ENCODE results near the gene THEMIS.
A peak's percentile ranks its signal among the peaks of the same experiment; 100 is the strongest.

THEMIS gene

DNA sequence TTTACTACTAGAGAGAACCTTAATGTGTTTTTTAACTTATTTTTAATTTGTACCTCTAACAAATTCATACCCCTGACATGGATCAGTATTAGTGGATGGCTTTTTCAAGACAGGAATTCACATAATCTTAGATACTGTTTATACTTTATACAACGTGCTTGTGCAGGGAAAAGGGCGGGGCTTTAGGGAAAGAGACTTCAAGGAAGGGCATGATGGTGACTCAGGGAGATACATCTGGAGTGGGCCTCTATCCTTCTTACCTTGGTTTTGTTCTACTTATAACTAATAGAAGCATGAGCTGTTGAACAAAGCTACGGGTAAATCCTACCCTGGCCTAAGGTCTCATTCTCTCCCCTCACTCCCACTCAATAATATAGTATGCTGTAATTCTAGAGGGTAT is 163.1 kb downstream of the THEMIS start:
- no peak for DNase-seq
- no peaks in the 10 kb centered on the region for H3K36me3 ChIP-seq
- no peak overlapping the region for H3K4me3 ChIP-seq (ENCODE audit: low read depth, low read length)
- no peaks in the 10 kb centered on the region for H3K9me3 ChIP-seq (ENCODE audit: severe bottlenecking)
- H3K27me3 ChIP-seq (ENCODE audit: insufficient read depth, low read depth, severe bottlenecking): no peaks in the 10 kb centered on the region
- no peak for TF ChIP-seq CTCF (IDR thresholded peaks at IDR 0.05; ENCODE audit: low read depth, low read length)
- H3K27ac ChIP-seq: no peak overlapping the region

GRCh38 chr6:127737009-127737486 is 163.8 kb downstream of the THEMIS start:
- H3K9me3 ChIP-seq (ENCODE audit: severe bottlenecking): no peaks in the 10 kb centered on the region
- no peaks in the 10 kb centered on the region for H3K36me3 ChIP-seq
- peak; percentile 29 for DNase-seq
- no peak overlapping the region for H3K4me3 ChIP-seq (ENCODE audit: low read depth, low read length)
- no peak overlapping the region for H3K27ac ChIP-seq
- peak; percentile 38 for TF ChIP-seq CTCF (IDR thresholded peaks at IDR 0.05; ENCODE audit: low read depth, low read length)
- no peaks in the 10 kb centered on the region for H3K27me3 ChIP-seq (ENCODE audit: insufficient read depth, low read depth, severe bottlenecking)

DNA sequence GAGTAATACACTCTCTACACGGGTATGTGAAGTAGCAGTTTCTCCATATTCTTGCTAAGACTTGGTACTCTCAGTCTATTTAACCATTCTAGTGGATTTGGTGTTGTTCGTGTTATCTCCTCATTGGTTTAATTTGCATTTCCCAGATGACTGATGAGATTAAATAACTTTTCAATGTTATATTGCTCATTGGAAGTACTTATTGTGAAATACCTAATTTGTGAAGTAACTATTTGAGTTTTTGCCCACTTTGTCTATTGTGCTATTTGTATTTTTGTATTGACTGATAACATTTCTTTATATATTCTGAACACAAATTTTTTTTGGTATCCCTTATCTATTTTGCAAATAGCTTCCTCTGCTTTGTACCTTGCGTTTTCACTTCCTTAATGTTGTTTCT is 167.9 kb downstream of the THEMIS start:
- no peak overlapping the region for H3K4me3 ChIP-seq (ENCODE audit: low read depth, low read length)
- no peaks in the 10 kb centered on the region for H3K36me3 ChIP-seq
- H3K27me3 ChIP-seq (ENCODE audit: insufficient read depth, low read depth, severe bottlenecking): no peaks in the 10 kb centered on the region
- no peaks in the 10 kb centered on the region for H3K9me3 ChIP-seq (ENCODE audit: severe bottlenecking)
- no peak overlapping the region for H3K27ac ChIP-seq
- DNase-seq: no peak
- TF ChIP-seq CTCF (IDR thresholded peaks at IDR 0.05; ENCODE audit: low read depth, low read length): no peak

- Histone ChIP-seq H3K36me3 (no peaks in the 10 kb centered on the region), H3K27me3 (ENCODE audit: insufficient read depth, low read depth, severe bottlenecking) (no peaks in the 10 kb centered on the region), H3K9me3 (ENCODE audit: severe bottlenecking) (no peaks in the 10 kb centered on the region), H3K4me3 (ENCODE audit: low read depth, low read length) (no peak overlapping the region), H3K27ac (no peak overlapping the region)
- TF ChIP-seq CTCF (IDR thresholded peaks at IDR 0.05; ENCODE audit: low read depth, low read length): no peak
- no peak for DNase-seq
Measured at GRCh38 chr6:127727260-127727953, 173.5 kb downstream of the THEMIS start.

DNA sequence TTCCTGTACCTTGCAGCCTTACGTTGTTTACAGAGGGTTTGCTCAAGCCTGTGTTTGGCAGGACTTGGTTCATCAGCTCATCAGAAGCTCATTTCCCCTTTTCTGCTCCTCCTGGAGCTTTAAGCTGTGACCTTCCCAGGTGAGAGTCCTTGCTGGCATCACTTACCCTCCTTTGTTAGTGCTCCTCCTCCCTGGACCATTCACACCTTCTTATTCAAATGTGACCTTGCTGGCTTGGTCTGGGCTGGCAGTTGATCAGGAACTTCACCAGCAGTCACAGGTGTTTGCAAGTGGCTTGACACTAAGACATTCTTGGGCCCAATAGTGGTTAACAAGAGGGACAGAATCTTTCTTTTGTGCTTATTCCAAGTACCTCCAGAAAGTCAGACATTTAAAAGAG is 175.0 kb downstream of the THEMIS start:
- no peak overlapping the region for H3K4me3 ChIP-seq (ENCODE audit: low read depth, low read length)
- DNase-seq: no peak
- no peak for TF ChIP-seq CTCF (IDR thresholded peaks at IDR 0.05; ENCODE audit: low read depth, low read length)
- H3K9me3 ChIP-seq (ENCODE audit: severe bottlenecking): no peaks in the 10 kb centered on the region
- no peak overlapping the region for H3K27ac ChIP-seq
- H3K36me3 ChIP-seq: no peaks in the 10 kb centered on the region
- no peaks in the 10 kb centered on the region for H3K27me3 ChIP-seq (ENCODE audit: insufficient read depth, low read depth, severe bottlenecking)

GRCh38 chr6:127718694-127719093 is 182.2 kb downstream of the THEMIS start:
- no peak for DNase-seq
- Histone ChIP-seq H3K9me3 (ENCODE audit: severe bottlenecking) (no peaks in the 10 kb centered on the region), H3K36me3 (no peaks in the 10 kb centered on the region)

More at GRCh38 chr6:127718694-127719093, 182.2 kb downstream of the THEMIS start:
- H3K27me3 ChIP-seq (ENCODE audit: insufficient read depth, low read depth, severe bottlenecking): no peaks in the 10 kb centered on the region
- H3K27ac ChIP-seq: no peak overlapping the region
- H3K4me3 ChIP-seq (ENCODE audit: low read depth, low read length): no peak overlapping the region
- TF ChIP-seq CTCF (IDR thresholded peaks at IDR 0.05; ENCODE audit: low read depth, low read length): no peak

Data from WERI-Rb-1 (cell line).